SK-N-SH (cell line): ENCODE measurements around the gene LILRB4.

Source experiments
- CTCF ChIP-seq: fragments of 200-600 bp; sonication (generic); IDR thresholded peaks from 2 replicates; pipeline ENCODE4 v1.6.1; 2017; ENCODE audit warnings: antibody characterized with exemption, mild to moderate bottlenecking, moderate library complexity
- EP300 ChIP-seq, 2 experiments: IDR thresholded peaks; 2 replicates each; pipeline versions ENCODE4 v1.4.0 to v1.6.1; 2012; ENCODE audit warnings: borderline replicate concordance in 1 of 2, low read depth in 1 of 2, low read length in 1 of 2
- EZH2phosphoT487 ChIP-seq: fragments of 200-600 bp; sonication (generic); IDR thresholded peaks from 2 replicates; pipeline ENCODE4 v1.6.1; 2017; ENCODE audit warnings: low read depth, mixed run types, mild to moderate bottlenecking, antibody characterized with exemption, moderate library complexity, borderline replicate concordance
- FOXM1 ChIP-seq: IDR thresholded peaks from 2 replicates; pipeline ENCODE4 v1.4.0; 2012; ENCODE audit warnings: low read depth, mild to moderate bottlenecking
- GATA2 ChIP-seq: sonication (generic); formaldehyde crosslinking; IDR thresholded peaks from 2 replicates; pipeline ENCODE4 v1.5.0; 2020; ENCODE audit warnings: mild to moderate bottlenecking, missing genetic modification reagents
- SIN3A ChIP-seq: IDR thresholded peaks from 2 replicates; pipeline ENCODE4 v1.6.1; 2012; ENCODE audit warnings: low read depth, mild to moderate bottlenecking, low read length, moderate library complexity, borderline replicate concordance
- TAF1 ChIP-seq: IDR thresholded peaks from 2 replicates; pipeline ENCODE4 v1.6.1; 2012; ENCODE audit warnings: low read depth, mild to moderate bottlenecking, low read length, moderate library complexity, borderline replicate concordance

DNA sequence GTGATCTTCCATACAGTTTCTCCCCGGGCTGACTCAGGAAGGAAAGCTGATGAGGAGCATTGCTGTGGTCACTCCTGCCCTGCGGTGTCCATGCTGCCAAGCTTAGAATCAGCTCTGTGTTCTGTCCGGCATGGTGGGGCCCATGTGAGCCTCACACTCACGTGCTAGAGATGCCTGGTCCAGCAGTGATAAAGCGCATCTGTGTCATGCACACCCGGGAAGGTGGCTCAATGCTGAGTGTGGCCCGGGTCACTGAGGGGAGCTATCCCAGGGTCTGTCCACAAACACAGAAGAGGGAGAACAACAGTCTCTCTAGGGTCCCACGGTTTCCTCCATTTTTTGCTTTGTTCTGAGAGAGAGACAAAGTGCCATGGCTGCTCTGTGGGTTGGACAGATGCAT lies 36.0 kb upstream of the LILRB4 start:
- no peak for TF ChIP-seq CTCF
- no peak for TF ChIP-seq TAF1
- TF ChIP-seq GATA2 (CRISPR knock-in tag), result no peak
- TF ChIP-seq SIN3A, result no peak
- no peak for TF ChIP-seq EP300 (IDR thresholded peaks at IDR 0.05; ENCODE audit: borderline replicate concordance in 1 of 2, low read depth in 1 of 2, low read length in 1 of 2)
- TF ChIP-seq FOXM1, result no peak
- TF ChIP-seq EZH2phosphoT487, result no peak
